T1000 (cell line): Measurements from ENCODE around the gene RPRD1B.

Experiments used
- DNase-seq: peaks from one replicate; lab custom pipeline; 2025; ENCODE audit warnings: mixed read lengths; lab: John Stamatoyannopoulos, UW

The RPRD1B gene

GRCh38 chr20:38033330-38034107 is at the start of gene RPRD1B, which contains the start of gene TTI1:
Gene RPRD1B (plus strand): TSS chr20:38033746. CDS start chr20:38033948, 202 bp downstream.
Gene TTI1 (minus strand): TSS chr20:38033456. CDS start chr20:38013816, 19,640 bp downstream.
- peak; percentile 82 for DNase-seq

- no peak for DNase-seq
Measured at GRCh38 chr20:37984018-37984785, 49.3 kb upstream of the RPRD1B start.

GRCh38 chr20:37986044-37986858 is 47.3 kb upstream of the RPRD1B start:
- DNase-seq = no peak

- no peak for DNase-seq
Measured at GRCh38 chr20:37986873-37987601, 46.5 kb upstream of the RPRD1B start.

- no peak for DNase-seq
Measured at GRCh38 chr20:37987602-37988290, 45.8 kb upstream of the RPRD1B start.

- no peak for DNase-seq
Measured at GRCh38 chr20:37988306-37988954, 45.1 kb upstream of the RPRD1B start.

GRCh38 chr20:37989601-37990295 is 43.8 kb upstream of the RPRD1B start:
- DNase-seq = no peak

GRCh38 chr20:37990571-37991151 is 42.9 kb upstream of the RPRD1B start:
- no peak for DNase-seq

- no peak for DNase-seq
Measured at GRCh38 chr20:37991157-37991866, 42.2 kb upstream of the RPRD1B start.

- no peak for DNase-seq
Measured at GRCh38 chr20:37991908-37992307, 41.6 kb upstream of the RPRD1B start.

- DNase-seq = no peak
Measured at GRCh38 chr20:37992802-37993409, 40.6 kb upstream of the RPRD1B start.

- no peak for DNase-seq
Measured at GRCh38 chr20:37994512-37994911, 39.0 kb upstream of the RPRD1B start.

- DNase-seq = no peak
Measured at GRCh38 chr20:37995856-37996605, 37.5 kb upstream of the RPRD1B start.

- DNase-seq = no peak
Measured at GRCh38 chr20:37997516-37997915, 36.0 kb upstream of the RPRD1B start.

GRCh38 chr20:37999526-38000263 is 33.9 kb upstream of the RPRD1B start:
- DNase-seq = no peak

GRCh38 chr20:38000293-38000692 is 33.3 kb upstream of the RPRD1B start:
- DNase-seq = no peak
